ENCODE data around the gene MYRIP.
"Not testable (repeated sequence)": the region's sequence is repeated elsewhere in the genome, so short reads cannot be mapped to it uniquely, and the experiment has no call there.

The MYRIP gene

GRCh38 chr3:40037582-40037981 lies 228.2 kb downstream of the MYRIP start:
- no peak for DNase-seq (ENCODE audit: low spot score)

- DNase-seq (ENCODE audit: low spot score), result no peak
Observed at GRCh38 chr3:40042752-40043443, 233.5 kb downstream of the MYRIP start.

GRCh38 chr3:40043444-40043755 lies 234.0 kb downstream of the MYRIP start:
- DNase-seq (ENCODE audit: low spot score), result no peak

GRCh38 chr3:40044487-40044886 lies 235.1 kb downstream of the MYRIP start:
- DNase-seq (ENCODE audit: low spot score), result no peak

- no peak for DNase-seq (ENCODE audit: low spot score)
Observed at GRCh38 chr3:40045051-40045450, 235.6 kb downstream of the MYRIP start.

GRCh38 chr3:40046149-40046548 lies 236.7 kb downstream of the MYRIP start:
- DNase-seq (ENCODE audit: low spot score), result no peak

- DNase-seq (ENCODE audit: low spot score), result no peak
Observed at GRCh38 chr3:40047406-40047805, 238.0 kb downstream of the MYRIP start.

GRCh38 chr3:40053663-40054062 lies 244.3 kb downstream of the MYRIP start:
- DNase-seq (ENCODE audit: low spot score), result no peak

- no peak for DNase-seq (ENCODE audit: low spot score)
Observed at GRCh38 chr3:40054568-40055222, 245.3 kb downstream of the MYRIP start.

GRCh38 chr3:40055361-40055760 lies 246.0 kb downstream of the MYRIP start:
- DNase-seq (ENCODE audit: low spot score), result no peak

- no peak for DNase-seq (ENCODE audit: low spot score)
Observed at GRCh38 chr3:40055956-40056355, 246.5 kb downstream of the MYRIP start.

GRCh38 chr3:40057077-40057476 lies 247.7 kb downstream of the MYRIP start:
- DNase-seq (ENCODE audit: low spot score), result no peak

GRCh38 chr3:40057786-40058185 lies 248.4 kb downstream of the MYRIP start:
- no peak for DNase-seq (ENCODE audit: low spot score)

GRCh38 chr3:40068636-40069035 lies 259.2 kb downstream of the MYRIP start:
- no peak for DNase-seq (ENCODE audit: low spot score)

- DNase-seq (ENCODE audit: low spot score), result no peak
Observed at GRCh38 chr3:40070816-40071215, 261.4 kb downstream of the MYRIP start.

- no peak for DNase-seq (ENCODE audit: low spot score)
Observed at GRCh38 chr3:40071683-40072238, 262.4 kb downstream of the MYRIP start.

- no peak for DNase-seq (ENCODE audit: low spot score)
Observed at GRCh38 chr3:40073310-40074007, 264.1 kb downstream of the MYRIP start.

- DNase-seq (ENCODE audit: low spot score), result not testable (repeated sequence)
Observed at GRCh38 chr3:40077139-40077538, 267.7 kb downstream of the MYRIP start.

- not testable (repeated sequence) for DNase-seq (ENCODE audit: low spot score)
Observed at GRCh38 chr3:40077828-40078492, 268.6 kb downstream of the MYRIP start.

GRCh38 chr3:40078590-40078989 lies 269.2 kb downstream of the MYRIP start:
- no peak for DNase-seq (ENCODE audit: low spot score)

- DNase-seq (ENCODE audit: low spot score), result no peak
Observed at GRCh38 chr3:40079203-40079846, 269.9 kb downstream of the MYRIP start.

- DNase-seq (ENCODE audit: low spot score), result no peak
Observed at GRCh38 chr3:40079847-40080240, 270.4 kb downstream of the MYRIP start.
